B cell (primary cell): ENCODE measurements around the gene STARD3. TPM values are rescaled to one million over a fixed set of nuclear protein-coding genes. Genes with fewer than 3 reads are reported as not detected.
A peak's percentile ranks its signal among the peaks of the same experiment; 100 is the strongest.

Experiments used
- ATAC-seq: fragments of 200-7000 bp; cut with Tn5 transposase; one replicate; pipeline ENCODE4 v1.10.0; 2021; ENCODE audit warnings: low read depth, mild to moderate bottlenecking, moderate number of reproducible peaks, moderate library complexity
- CTCF ChIA-PET: fragments of 350-600 bp; sonication (Branson Sonifier 250); formaldehyde crosslinking; loops from one replicate; lab custom pipeline; 2021; ENCODE audit warnings: antibody characterized with exemption, inconsistent platforms; lab: Charles Lee
- POLR2A ChIA-PET: fragments of 350-600 bp; sonication (Branson Sonifier 250); formaldehyde crosslinking; loops from one replicate; lab custom pipeline; 2021; ENCODE audit warnings: antibody characterized with exemption; lab: Charles Lee
- DNase-seq: peaks from one replicate; pipeline ENCODE4 v3.0.0; 2013
- H2AFZ ChIP-seq: 2 replicates; pipeline ENCODE4 v1.6.1; 2012; ENCODE audit warnings: mild to moderate bottlenecking, low read depth, low read length; ENCODE audit not compliant: insufficient read depth, poor library complexity, severe bottlenecking
- H3K27ac ChIP-seq, 2 donors: 1 replicate in 1 of 2; 2 replicates in 1 of 2; pipeline ENCODE4 v1.5.1; 2012 to 2013; ENCODE audit warnings: low read length in 2 of 2, mild to moderate bottlenecking in 2 of 2, moderate library complexity in 1 of 2
- H3K27me3 ChIP-seq, 4 experiments: fragments of 200-600 bp in 1 of 4; sonication (generic) in 1 of 4; replicated peaks in 1 of 4; 1 replicate in 2 of 4; 2 replicates in 2 of 4; pipeline versions ENCODE4 v1.6.1 to v1.7.0; 2013 to 2016; ENCODE audit warnings: low read length in 3 of 4, mild to moderate bottlenecking in 2 of 4, mixed read lengths in 1 of 4, moderate library complexity in 1 of 4; ENCODE audit not compliant: insufficient read depth in 4 of 4, control insufficient read depth in 3 of 4; ENCODE audit errors: control extremely low read depth in 1 of 4
- H3K36me3 ChIP-seq, 2 experiments: replicated peaks in 1 of 2; 1 replicate in 1 of 2; 2 replicates in 1 of 2; pipeline versions ENCODE4 v1.6.1 to v1.7.1; 2013; ENCODE audit warnings: low read length in 1 of 2; ENCODE audit not compliant: insufficient read depth in 2 of 2, control insufficient read depth in 1 of 2; ENCODE audit errors: control extremely low read depth in 1 of 2, extremely low read depth in 1 of 2
- H3K4me1 ChIP-seq, 2 donors: fragments of 200-600 bp in 1 of 2; sonication (generic) in 1 of 2; 1 replicate in 1 of 2; 2 replicates in 1 of 2; pipeline versions ENCODE4 v1.5.1 to v1.6.1; 2013 to 2017; ENCODE audit warnings: low read length in 2 of 2; ENCODE audit not compliant: control insufficient read depth in 2 of 2, insufficient read depth in 2 of 2
- H3K4me2 ChIP-seq: replicated peaks from 2 replicates; pipeline ENCODE3; 2012; ENCODE audit warnings: mild to moderate bottlenecking, low read depth, low read length; ENCODE audit not compliant: poor library complexity, severe bottlenecking
- H3K4me3 ChIP-seq, 5 experiments: fragments of 200-600 bp in 1 of 5; sonication (generic) in 1 of 5; 1 replicate in 3 of 5; 2 replicates in 2 of 5; pipeline versions ENCODE4 v1.5.1 to v1.7.0; 2011 to 2016; ENCODE audit warnings: low read length in 4 of 5, mild to moderate bottlenecking in 4 of 5, low read depth in 2 of 5, control low read depth in 1 of 5, moderate library complexity in 1 of 5; ENCODE audit not compliant: insufficient read depth in 1 of 5; ENCODE audit errors: control extremely low read depth in 1 of 5, extremely low read depth in 1 of 5
- H3K79me2 ChIP-seq: fragments of 200-600 bp; sonication (generic); one replicate; pipeline ENCODE4 v1.6.0; 2016; ENCODE audit warnings: low read length; ENCODE audit not compliant: control insufficient read depth, insufficient read depth
- H3K9ac ChIP-seq: fragments of 200-600 bp; sonication (generic); 2 replicates; pipeline ENCODE4 v1.6.1; 2017; ENCODE audit warnings: mild to moderate bottlenecking, low read length, moderate library complexity
- H3K9me3 ChIP-seq, 3 donors: one replicate each; pipeline versions ENCODE4 v1.6.1 to v1.7.1; 2013; ENCODE audit warnings: low read length in 2 of 3; ENCODE audit not compliant: control insufficient read depth in 2 of 3, insufficient read depth in 1 of 3; ENCODE audit errors: control extremely low read depth in 1 of 3
- H4K20me1 ChIP-seq: 2 replicates; pipeline ENCODE4 v1.6.0; 2012; ENCODE audit warnings: mild to moderate bottlenecking, low read length; ENCODE audit not compliant: insufficient read depth, control insufficient read depth, poor library complexity, severe bottlenecking
- H3K27ac Mint-ChIP-seq: one replicate; pipeline ENCODE4 v1.8.0; 2021; ENCODE audit warnings: mixed read lengths
- H3K27me3 Mint-ChIP-seq: one replicate; pipeline ENCODE4 v1.8.0; 2021; ENCODE audit warnings: mixed read lengths
- H3K4me1 Mint-ChIP-seq: one replicate; pipeline ENCODE4 v1.8.0; 2021; ENCODE audit warnings: mixed read lengths
- H3K4me3 Mint-ChIP-seq: one replicate; pipeline ENCODE4 v1.8.0; 2021; ENCODE audit warnings: mixed read lengths
- H3K9me3 Mint-ChIP-seq: one replicate; pipeline ENCODE4 v1.8.0; 2022; ENCODE audit warnings: mixed read lengths; ENCODE audit not compliant: insufficient read depth
- CTCF ChIP-seq: fragments of 200-600 bp; IDR thresholded peaks from one replicate; pipeline ENCODE4 v1.8.0; 2022; ENCODE audit warnings: antibody characterized with exemption, mild to moderate bottlenecking
- EZH2 ChIP-seq: IDR thresholded peaks from 2 replicates; pipeline ENCODE4 v1.6.1; 2012; ENCODE audit warnings: borderline replicate concordance, low read depth, mild to moderate bottlenecking, moderate library complexity, low read length; ENCODE audit not compliant: insufficient read depth, poor library complexity, severe bottlenecking
- WGBS: methylation state at CpG from one replicate; pipeline ENCODE4 v1.1.5; 2013; ENCODE audit warnings: missing lambda C conversion rate; ENCODE audit not compliant: insufficient coverage; 5-methylcytosine and 5-hydroxymethylcytosine counted together
- intact Hi-C: fragments of 100-400 bp; cut with micrococcal nuclease; formaldehyde crosslinking; loops from one replicate; pipeline ENCODE4 v1.10.0; 2022
- polyA plus RNA-seq: library from polyadenylated mRNA; depleted of rRNA; stranded (reverse); fragments of >200 nt; gene quantifications from 2 replicates; pipeline ENCODE4 v1.2.3, GENCODE V29; 2012
- total RNA-seq, 2 donors: library from RNA; stranded (reverse); fragments of 120-200 nt in 1 of 2; gene quantifications; 1 replicate in 1 of 2; 2 replicates in 1 of 2; pipeline versions ENCODE4 v1.2.3 to v1.2.4, GENCODE V29; 2013 to 2022

Gene STARD3
- total and polyA plus RNA-seq, 2 donors (not counting 1 experiment from before 2014, with no cell fraction given): 93.1 to 231 TPM

GRCh38 chr17:39614545-39615157 lies 22.3 kb upstream of the STARD3 start:
- TF ChIP-seq CTCF (no peak), EZH2 (no peak)
- Histone ChIP-seq H3K9ac (no peak overlapping the region), H3K4me1 (peaks cover 5 to 19% of the 10 kb centered on the region in 2 donors), H3K79me2 (no peaks in the 10 kb centered on the region), H3K9me3 (peaks cover 0 to 4% (median 0%) of the 10 kb centered on the region in 3 donors), H3K36me3 (no peaks in the 10 kb centered on the region), H3K27me3 (peaks cover 0 to 24% (median 2%) of the 10 kb centered on the region in 4 experiments), H3K4me2 (no peak overlapping the region), H3K4me3 (no peak overlapping the region), H2AFZ (no peak overlapping the region), H4K20me1 (no peaks in the 10 kb centered on the region), H3K27ac (no peak overlapping the region)
- CTCF ChIA-PET: interaction anchor here (1.6 to 13.0 kb wide), 3 partner anchors 9 to 64 kb away, joined by 6 to 262 read pairs (median 11); no protein-coding TSS in a partner anchor
- no peaks in the 10 kb centered on the region for H3K9me3 Mint-ChIP-seq
- WGBS: no CpG with 5 or more reads among the region's 3 CpGs
- intact Hi-C loops: no loop called here
- DNase-seq (no peak), ATAC-seq (no peak)
- H3K27ac Mint-ChIP-seq: peak overlapping the region; percentile 10
- H3K4me3 Mint-ChIP-seq: no peak overlapping the region
- POLR2A ChIA-PET: interaction anchor here (0.5 to 0.6 kb wide), 2 partner anchors 116 to 261 kb away, joined by 6 read pairs; no protein-coding TSS in a partner anchor
- peaks cover 23% of the 10 kb centered on the region for H3K27me3 Mint-ChIP-seq
- peaks cover 11% of the 10 kb centered on the region for H3K4me1 Mint-ChIP-seq

GRCh38 chr17:39615434-39615833 lies 21.5 kb upstream of the STARD3 start:
- Histone ChIP-seq H3K79me2 (no peaks in the 10 kb centered on the region), H3K4me1 (peaks cover 5 to 19% of the 10 kb centered on the region in 2 donors), H3K4me2 (no peak overlapping the region), H3K27ac (no peak overlapping the region), H3K27me3 (peaks cover 0 to 23% (median 1%) of the 10 kb centered on the region in 4 experiments), H3K9me3 (peaks cover 0 to 4% (median 0%) of the 10 kb centered on the region in 3 donors), H3K4me3 (no peak overlapping the region), H3K36me3 (no peaks in the 10 kb centered on the region), H4K20me1 (no peaks in the 10 kb centered on the region), H2AFZ (no peak overlapping the region), H3K9ac (no peak overlapping the region)
- ChIA-PET POLR2A (interaction anchor here (0.5 kb wide), 1 partner anchor 260 kb away, joined by 6 read pairs; no protein-coding TSS in a partner anchor), CTCF (interaction anchor here (1.5 to 13.0 kb wide), 4 partner anchors 8 to 65 kb away, joined by 3 to 262 read pairs (median 8); no protein-coding TSS in a partner anchor)
- Mint-ChIP-seq H3K9me3 (no peaks in the 10 kb centered on the region), H3K27ac (peak overlapping the region; percentile 37), H3K4me1 (peaks cover 11% of the 10 kb centered on the region), H3K4me3 (no peak overlapping the region), H3K27me3 (peaks cover 22% of the 10 kb centered on the region)
- no peak for TF ChIP-seq EZH2
- no peak for TF ChIP-seq CTCF
- intact Hi-C loops: no loop called here
- WGBS: 71% methylated on average over 6 of the region's 6 CpGs
- DNase-seq (no peak), ATAC-seq (no peak)
